Stomach smooth muscle (tissue), 2 donors: ENCODE measurements around the gene PYM1.

ENCODE experiments used
- H3K27ac ChIP-seq: one replicate; pipeline ENCODE4 v1.7.0; 2013; ENCODE audit warnings: mild to moderate bottlenecking, low read length, inconsistent platforms
- H3K27me3 ChIP-seq, 2 donors: one replicate each; pipeline ENCODE4 v1.7.0; 2013; ENCODE audit warnings: low read length in 2 of 2; ENCODE audit not compliant: insufficient read depth in 2 of 2, control insufficient read depth in 1 of 2
- H3K36me3 ChIP-seq, 2 donors: one replicate each; pipeline ENCODE4 v1.7.0; 2013; ENCODE audit warnings: low read length in 2 of 2; ENCODE audit not compliant: control insufficient read depth in 2 of 2, insufficient read depth in 2 of 2
- H3K4me1 ChIP-seq: one replicate; pipeline ENCODE4 v1.7.0; 2013; ENCODE audit warnings: low read length; ENCODE audit not compliant: control insufficient read depth, insufficient read depth
- H3K4me3 ChIP-seq, 2 donors: one replicate each; pipeline ENCODE4 v1.7.0; 2013; ENCODE audit warnings: low read length in 2 of 2
- H3K9ac ChIP-seq, 2 donors: one replicate each; pipeline ENCODE4 v1.7.0; 2013; ENCODE audit warnings: low read length in 2 of 2, mild to moderate bottlenecking in 1 of 2
- H3K9me3 ChIP-seq, 2 donors: one replicate each; pipeline ENCODE4 v1.7.0; 2013; ENCODE audit warnings: low read length in 2 of 2; ENCODE audit not compliant: control insufficient read depth in 2 of 2
- donor health status: healthy.
- donor health status: Pancreatic carcinoma.

Gene PYM1

DNA sequence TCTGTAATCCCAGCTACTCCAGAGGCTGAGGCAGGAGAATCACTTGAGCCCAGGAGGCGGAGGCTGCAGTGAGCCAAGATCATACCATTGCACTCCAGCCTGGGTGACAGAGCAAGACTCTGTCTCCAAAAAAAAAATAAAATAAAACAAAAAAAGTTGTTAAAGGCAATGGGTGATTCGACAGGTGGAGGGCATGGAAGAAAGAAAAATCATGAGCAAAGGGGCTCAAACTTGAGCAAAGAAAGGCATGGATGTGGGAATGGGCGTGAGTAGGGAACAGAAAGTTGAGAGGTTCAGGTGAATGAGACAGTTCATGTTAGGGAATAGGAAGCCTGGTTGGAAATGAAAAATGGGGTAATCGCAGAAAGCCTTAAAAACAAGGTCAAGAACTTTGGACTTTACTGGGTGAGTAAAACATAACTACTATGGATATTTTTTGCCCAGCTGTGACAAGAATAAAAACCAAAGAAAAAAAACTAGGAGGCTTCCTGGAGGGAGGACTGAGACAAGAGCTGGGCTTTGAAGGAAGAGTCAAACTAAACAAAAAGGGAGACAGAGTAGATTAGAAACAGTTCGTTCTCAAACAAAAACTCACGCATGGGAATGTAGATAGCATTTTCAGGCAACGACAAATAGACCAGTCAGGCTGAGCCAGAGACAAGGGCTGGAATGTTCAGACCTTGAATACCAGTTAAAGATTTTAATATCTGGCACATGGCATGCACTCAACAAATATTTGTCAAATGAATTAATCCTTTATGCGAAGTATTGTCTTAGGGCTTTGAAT, 18.8 kb downstream of the PYM1 start:
- no peak overlapping the region for H3K27ac ChIP-seq
- peaks cover 2 to 4% of the 10 kb centered on the region in 2 donors for H3K36me3 ChIP-seq
- no peaks in the 10 kb centered on the region for H3K9me3 ChIP-seq
- H3K9ac ChIP-seq = no peak overlapping the region
- no peaks in the 10 kb centered on the region for H3K4me1 ChIP-seq
- H3K4me3 ChIP-seq = no peak overlapping the region
- no peaks in the 10 kb centered on the region for H3K27me3 ChIP-seq

DNA sequence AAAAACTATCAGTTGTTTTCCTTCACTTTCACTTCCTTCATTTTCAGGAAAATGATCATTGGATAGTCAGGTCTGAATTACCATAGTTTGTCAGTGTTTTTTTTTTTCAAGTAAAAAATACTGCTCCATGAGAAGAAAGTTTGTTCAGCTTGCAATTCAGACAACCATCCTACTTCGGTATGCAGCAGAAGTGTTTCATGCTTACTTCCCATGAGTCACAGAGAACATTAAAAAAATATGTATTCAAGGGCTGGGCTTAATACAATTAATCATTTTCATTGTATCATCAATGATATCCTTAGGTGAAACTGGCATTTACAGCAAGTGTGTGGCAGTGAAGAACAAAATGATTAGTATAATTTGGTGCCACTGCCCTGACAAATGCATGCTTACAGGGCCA, 21.6 kb downstream of the PYM1 start:
- H3K4me3 ChIP-seq = no peak overlapping the region
- H3K36me3 ChIP-seq = peaks cover 3 to 5% of the 10 kb centered on the region in 2 donors
- H3K9me3 ChIP-seq = no peaks in the 10 kb centered on the region
- H3K27ac ChIP-seq = no peak overlapping the region
- H3K9ac ChIP-seq = no peak overlapping the region
- no peaks in the 10 kb centered on the region for H3K4me1 ChIP-seq
- H3K27me3 ChIP-seq = no peaks in the 10 kb centered on the region

GRCh38 chr12:55901881-55902490, 25.7 kb downstream of the PYM1 start:
- Histone ChIP-seq H3K36me3 (peaks cover 3 to 5% of the 10 kb centered on the region in 2 donors), H3K27ac (no peak overlapping the region), H3K9me3 (no peaks in the 10 kb centered on the region), H3K4me3 (no peak overlapping the region), H3K27me3 (no peaks in the 10 kb centered on the region), H3K9ac (no peak overlapping the region), H3K4me1 (no peaks in the 10 kb centered on the region)

GRCh38 chr12:55899082-55899481, 28.6 kb downstream of the PYM1 start:
- Histone ChIP-seq H3K4me3 (no peak overlapping the region), H3K4me1 (no peaks in the 10 kb centered on the region), H3K9me3 (no peaks in the 10 kb centered on the region), H3K27ac (no peak overlapping the region), H3K9ac (no peak overlapping the region), H3K27me3 (no peaks in the 10 kb centered on the region), H3K36me3 (peaks cover 3 to 5% of the 10 kb centered on the region in 2 donors)

DNA sequence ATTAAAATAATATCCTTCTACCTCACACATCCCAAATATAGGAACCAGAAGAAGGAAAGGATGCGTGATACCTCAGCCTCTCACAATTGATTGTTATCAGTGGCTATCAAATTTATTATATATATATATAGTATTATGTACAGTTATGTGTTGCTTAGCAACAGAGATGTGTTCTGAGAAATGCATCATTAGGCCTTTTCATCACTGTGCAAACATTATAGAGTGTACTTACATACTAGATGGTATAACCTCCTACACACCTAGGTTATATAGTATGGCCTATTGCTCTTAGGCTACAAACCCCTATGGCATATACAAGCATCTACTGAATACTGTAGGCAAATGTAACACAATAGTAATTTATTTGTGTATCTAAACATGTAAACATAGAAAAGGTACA, 34.0 kb downstream of the PYM1 start:
- no peaks in the 10 kb centered on the region for H3K27me3 ChIP-seq
- no peaks in the 10 kb centered on the region for H3K9me3 ChIP-seq
- H3K27ac ChIP-seq = no peak overlapping the region
- no peaks in the 10 kb centered on the region for H3K4me1 ChIP-seq
- H3K36me3 ChIP-seq = no peaks in the 10 kb centered on the region
- no peak overlapping the region for H3K9ac ChIP-seq
- H3K4me3 ChIP-seq = no peak overlapping the region

GRCh38 chr12:55891310-55891709, 36.4 kb downstream of the PYM1 start:
- H3K4me3 ChIP-seq = no peak overlapping the region
- H3K4me1 ChIP-seq = no peaks in the 10 kb centered on the region
- no peaks in the 10 kb centered on the region for H3K27me3 ChIP-seq
- H3K27ac ChIP-seq = no peak overlapping the region
- no peak overlapping the region for H3K9ac ChIP-seq
- H3K36me3 ChIP-seq = no peaks in the 10 kb centered on the region
- no peaks in the 10 kb centered on the region for H3K9me3 ChIP-seq

DNA sequence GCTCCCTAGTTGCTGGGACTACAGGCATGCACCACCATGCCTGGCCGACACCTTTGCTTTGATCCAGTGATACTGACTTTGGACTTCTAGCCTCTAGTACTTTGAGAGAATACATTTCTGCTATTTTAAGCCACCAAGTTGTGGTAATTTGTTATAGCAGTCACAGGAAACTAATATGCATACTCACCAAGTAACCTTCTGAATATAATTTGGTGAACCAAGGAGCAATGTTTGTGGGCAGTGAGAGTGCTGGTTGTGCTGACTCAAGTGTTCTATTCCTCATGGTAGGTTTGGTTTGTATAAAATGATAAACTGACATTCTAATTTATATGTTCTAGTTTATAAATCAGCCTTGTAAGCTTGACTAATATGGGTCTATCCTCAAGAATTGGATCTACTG, 42.6 kb downstream of the PYM1 start:
- no peak overlapping the region for H3K27ac ChIP-seq

GRCh38 chr12:55877824-55878223, 49.9 kb downstream of the PYM1 start:
- Histone ChIP-seq H3K27me3 (no peaks in the 10 kb centered on the region), H3K9me3 (no peaks in the 10 kb centered on the region), H3K4me3 (no peak overlapping the region), H3K27ac (no peak overlapping the region), H3K4me1 (no peaks in the 10 kb centered on the region), H3K36me3 (no peaks in the 10 kb centered on the region), H3K9ac (no peak overlapping the region)

More for the DNA sequence above, 42.6 kb downstream of the PYM1 start:
- Histone ChIP-seq H3K4me1 (no peaks in the 10 kb centered on the region), H3K27me3 (no peaks in the 10 kb centered on the region), H3K9ac (no peak overlapping the region), H3K4me3 (no peak overlapping the region), H3K9me3 (no peaks in the 10 kb centered on the region), H3K36me3 (no peaks in the 10 kb centered on the region)

DNA sequence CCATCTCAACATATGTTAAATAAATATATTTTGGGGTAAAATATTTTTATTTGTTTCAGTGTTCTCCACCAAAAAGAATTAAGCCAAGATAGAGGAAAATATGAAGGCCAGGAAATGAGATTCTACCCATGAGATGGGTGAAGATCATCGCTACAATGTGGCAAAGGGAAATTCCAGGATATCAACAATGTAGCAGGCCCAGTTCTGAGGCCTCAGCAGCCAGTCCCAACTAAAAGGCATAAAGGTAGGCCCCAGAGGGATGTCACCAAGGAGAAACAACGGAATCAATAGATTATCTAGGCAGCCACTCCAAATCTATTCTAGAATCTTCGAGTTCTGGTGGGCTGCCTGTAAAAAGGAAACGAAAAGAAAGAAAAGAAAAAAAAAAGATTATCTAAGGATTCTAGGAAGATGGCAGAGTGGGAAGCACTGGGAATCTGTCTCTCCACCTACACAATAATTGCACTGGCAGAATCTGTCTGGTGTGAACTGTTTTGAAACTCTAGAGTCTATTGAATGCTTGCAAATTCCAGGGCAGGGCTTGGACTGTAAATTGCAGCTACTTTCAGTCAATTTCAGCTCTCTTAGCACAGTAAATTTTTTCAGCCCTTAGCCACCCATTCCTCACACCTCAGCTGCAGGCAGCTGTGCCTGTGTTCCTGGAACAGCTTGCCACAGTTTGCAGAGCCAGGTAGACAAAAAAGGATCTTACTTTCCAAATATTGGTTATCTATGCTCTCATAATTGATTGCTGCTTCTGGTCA, 51.8 kb downstream of the PYM1 start:
- H3K4me1 ChIP-seq = no peaks in the 10 kb centered on the region
- H3K27ac ChIP-seq = no peak overlapping the region
- H3K9me3 ChIP-seq = no peaks in the 10 kb centered on the region

GRCh38 chr12:55874443-55874842, 53.3 kb downstream of the PYM1 start:
- no peaks in the 10 kb centered on the region for H3K27me3 ChIP-seq
- no peak overlapping the region for H3K27ac ChIP-seq
- no peaks in the 10 kb centered on the region for H3K36me3 ChIP-seq
- no peak overlapping the region for H3K4me3 ChIP-seq
- H3K9me3 ChIP-seq = no peaks in the 10 kb centered on the region
- no peaks in the 10 kb centered on the region for H3K4me1 ChIP-seq
- H3K9ac ChIP-seq = no peak overlapping the region

More for the DNA sequence above, 51.8 kb downstream of the PYM1 start:
- no peak overlapping the region for H3K4me3 ChIP-seq
- H3K36me3 ChIP-seq = no peaks in the 10 kb centered on the region
- H3K27me3 ChIP-seq = no peaks in the 10 kb centered on the region
- H3K9ac ChIP-seq = no peak overlapping the region
